SKM-1 (cell line): ENCODE measurements around the gene VCAN.

ENCODE experiments used
- DNase-seq: peaks from one replicate; lab custom pipeline; 2025; ENCODE audit not compliant: unreplicated experiment; lab: John Stamatoyannopoulos, UW

VCAN gene

GRCh38 chr5:83528439-83528769 is 56.9 kb downstream of the VCAN start:
- no peak for DNase-seq

GRCh38 chr5:83530193-83530592 is 58.6 kb downstream of the VCAN start:
- DNase-seq, result no peak

- no peak for DNase-seq
Measured at GRCh38 chr5:83531661-83532060, 60.1 kb downstream of the VCAN start.

GRCh38 chr5:83538786-83539462 is 67.4 kb downstream of the VCAN start:
- no peak for DNase-seq

- no peak for DNase-seq
Measured at GRCh38 chr5:83539463-83539790, 67.9 kb downstream of the VCAN start.

- no peak for DNase-seq
Measured at GRCh38 chr5:83540105-83540504, 68.6 kb downstream of the VCAN start.

GRCh38 chr5:83540783-83541182 is 69.2 kb downstream of the VCAN start:
- no peak for DNase-seq

GRCh38 chr5:83542839-83543238 is 71.3 kb downstream of the VCAN start:
- DNase-seq, result no peak

GRCh38 chr5:83543898-83544297 is 72.4 kb downstream of the VCAN start:
- DNase-seq, result no peak

GRCh38 chr5:83547161-83547560 is 75.6 kb downstream of the VCAN start:
- no peak for DNase-seq

- DNase-seq, result no peak
Measured at GRCh38 chr5:83547889-83548288, 76.3 kb downstream of the VCAN start.

- no peak for DNase-seq
Measured at GRCh38 chr5:83548581-83548980, 77.0 kb downstream of the VCAN start.

GRCh38 chr5:83549076-83549475 is 77.5 kb downstream of the VCAN start:
- DNase-seq, result no peak

GRCh38 chr5:83549674-83550073 is 78.1 kb downstream of the VCAN start:
- no peak for DNase-seq

- no peak for DNase-seq
Measured at GRCh38 chr5:83551821-83552220, 80.3 kb downstream of the VCAN start.

GRCh38 chr5:83552275-83552674 is 80.7 kb downstream of the VCAN start:
- no peak for DNase-seq

- DNase-seq, result no peak
Measured at GRCh38 chr5:83553000-83553486, 81.5 kb downstream of the VCAN start.

GRCh38 chr5:83554133-83554532 is 82.6 kb downstream of the VCAN start:
- no peak for DNase-seq

- no peak for DNase-seq
Measured at GRCh38 chr5:83554686-83555085, 83.1 kb downstream of the VCAN start.

- DNase-seq, result no peak
Measured at GRCh38 chr5:83555263-83555662, 83.7 kb downstream of the VCAN start.

- DNase-seq, result no peak
Measured at GRCh38 chr5:83556190-83556589, 84.6 kb downstream of the VCAN start.

GRCh38 chr5:83559118-83559785 is 87.7 kb downstream of the VCAN start:
- no peak for DNase-seq

- no peak for DNase-seq
Measured at GRCh38 chr5:83562071-83562606, 90.6 kb downstream of the VCAN start.
